Ovary (tissue), 9 donors: Measurements from ENCODE around the gene ADAM30. TPM values are rescaled to one million over a fixed set of nuclear protein-coding genes. Genes with fewer than 3 reads are reported as not detected.
"Not testable (repeated sequence)": the region's sequence is repeated elsewhere in the genome, so short reads cannot be mapped to it uniquely, and the experiment has no call there.

Experiments used
- DNase-seq, 5 donors: peaks; one replicate each; pipeline ENCODE4 v3.0.0-alpha.2; 2019 to 2020
- H3K27ac ChIP-seq, 2 donors: fragments of 200-600 bp; one replicate each; pipeline versions ENCODE4 v1.5.1 to v1.8.0; 2019 to 2022
- H3K27me3 ChIP-seq: fragments of 200-600 bp; one replicate; pipeline ENCODE4 v1.8.0; 2022
- H3K36me3 ChIP-seq: fragments of 200-600 bp; sonication (generic); one replicate; pipeline ENCODE4 v1.5.1; 2019
- H3K4me1 ChIP-seq: one replicate; pipeline ENCODE4 v1.8.1; 2013; ENCODE audit warnings: mild to moderate bottlenecking, moderate library complexity; ENCODE audit not compliant: insufficient read depth
- H3K4me3 ChIP-seq: fragments of 200-600 bp; sonication (generic); one replicate; pipeline ENCODE4 v1.5.1; 2017
- H3K9me3 ChIP-seq, 2 donors: fragments of 200-600 bp in 1 of 2; sonication (generic) in 1 of 2; one replicate each; pipeline versions ENCODE4 v1.5.1 to v1.8.1; 2013 to 2019; ENCODE audit warnings: mild to moderate bottlenecking in 1 of 2, moderate library complexity in 1 of 2
- CTCF ChIP-seq, 3 donors: fragments of 450-650 bp in 2 of 3; fragments of 200-600 bp in 1 of 3; IDR thresholded peaks; one replicate each; pipeline versions ENCODE4 v1.5.1 to v1.8.0; 2016 to 2022; ENCODE audit warnings: antibody characterized with exemption in 3 of 3, mild to moderate bottlenecking in 1 of 3
- EP300 ChIP-seq: sonication (generic); formaldehyde crosslinking; IDR thresholded peaks from one replicate; pipeline ENCODE4 v1.6.1; 2017; ENCODE audit warnings: antibody characterized with exemption
- POLR2A ChIP-seq: fragments of 450-650 bp; IDR thresholded peaks from one replicate; pipeline ENCODE4 v1.6.1; 2017; ENCODE audit warnings: antibody characterized with exemption, mild to moderate bottlenecking, moderate library complexity
- WGBS, 3 donors: extraction: QIAGEN DNeasy Blood & Tissue Kit in 1 of 3; methylation state at CpG; one replicate each; pipeline versions ENCODE4 v1.1.5 to v1.1.7; 2013 to 2017; 5-methylcytosine and 5-hydroxymethylcytosine counted together
- intact Hi-C, 4 donors: fragments of 100-400 bp; cut with DNase I; formaldehyde crosslinking; loops; one replicate each; pipeline versions ENCODE4 v1.11.0 to v1.15.1; 2022 to 2023
- polyA plus RNA-seq, 2 donors: library from polyadenylated mRNA; stranded (reverse); fragments of 200-250 nt in 1 of 2; fragments of 350-450 nt in 1 of 2; fragmentation: Illumina TruSeq in 1 of 2; extraction: RNeasy Lipid Tissue Mini Kit (QIAGEN cat#74804) in 1 of 2; gene quantifications; one replicate each; pipeline ENCODE4 v1.2.3, GENCODE V29; 2013 to 2014
- total RNA-seq, 7 donors: library from RNA; depleted of rRNA in 2 of 7; stranded (reverse); fragments of >200 nt in 2 of 7; fragmentation: NEBNext Ultra II Directional in 3 of 7; extraction: Animal tissue kit (Norgen Biotek cat#: 25700) in 3 of 7; gene quantifications; one replicate each; pipeline versions ENCODE4 v1.1.0 to v1.2.4, GENCODE V29; 2016 to 2023
- donor health status: DM: no; HTN: no; CAD: no; lungs with moderate emphysema.
- donor health status: DM: no; HTN: no; CAD: no.
- donor health status: Bipolar disorder and iron deficiency.
- donor health status: DM: yes; HTN: yes; CAD: no.
- donor health status: DM: no; HTN: no; CAD: no.
- donor health status: DM: yes; HTN: yes; CAD: no.

The ADAM30 gene
- total and polyA plus RNA-seq, 9 donors: not detected

GRCh38 chr1:119859647-119860046 is 36.7 kb downstream of the ADAM30 start:
- no peak for DNase-seq
- intact Hi-C loops: no loop called here
- H3K27ac ChIP-seq: no peak overlapping the region
- H3K36me3 ChIP-seq: no peaks in the 10 kb centered on the region
- no peaks in the 10 kb centered on the region for H3K4me1 ChIP-seq
- no peak for TF ChIP-seq CTCF (IDR thresholded peaks at IDR 0.05)
- TF ChIP-seq POLR2A: no peak
- TF ChIP-seq EP300: no peak
- H3K9me3 ChIP-seq: no peaks in the 10 kb centered on the region
- no peaks in the 10 kb centered on the region for H3K27me3 ChIP-seq
- H3K4me3 ChIP-seq: no peak overlapping the region
- 43 to 48% (median 48%) methylated on average over 4 of the region's 4 CpGs for WGBS, 3 donors

- H3K4me3 ChIP-seq, H3K27ac ChIP-seq, H3K36me3 ChIP-seq, H3K9me3 ChIP-seq, H3K4me1 ChIP-seq, intact Hi-C loops, DNase-seq, H3K27me3 ChIP-seq: not testable (repeated sequence)
- 76 to 80% (median 76%) methylated on average over 4 of the region's 4 CpGs for WGBS, 3 donors
Observed at GRCh38 chr1:119858556-119859214, 37.6 kb downstream of the ADAM30 start.

- no peak overlapping the region for H3K27ac ChIP-seq
- 31 to 51% (median 32%) methylated on average over 2 of the region's 2 CpGs for WGBS, 3 donors
- no peaks in the 10 kb centered on the region for H3K36me3 ChIP-seq
- H3K4me3 ChIP-seq: no peak overlapping the region
- TF ChIP-seq CTCF (IDR thresholded peaks at IDR 0.05): no peak
- no peak for TF ChIP-seq POLR2A
- TF ChIP-seq EP300: no peak
- H3K4me1 ChIP-seq: no peaks in the 10 kb centered on the region
- no peaks in the 10 kb centered on the region for H3K9me3 ChIP-seq
- intact Hi-C loops: no loop called here
- no peaks in the 10 kb centered on the region for H3K27me3 ChIP-seq
- no peak for DNase-seq
Observed at GRCh38 chr1:119858126-119858525, 38.2 kb downstream of the ADAM30 start.

DNA sequence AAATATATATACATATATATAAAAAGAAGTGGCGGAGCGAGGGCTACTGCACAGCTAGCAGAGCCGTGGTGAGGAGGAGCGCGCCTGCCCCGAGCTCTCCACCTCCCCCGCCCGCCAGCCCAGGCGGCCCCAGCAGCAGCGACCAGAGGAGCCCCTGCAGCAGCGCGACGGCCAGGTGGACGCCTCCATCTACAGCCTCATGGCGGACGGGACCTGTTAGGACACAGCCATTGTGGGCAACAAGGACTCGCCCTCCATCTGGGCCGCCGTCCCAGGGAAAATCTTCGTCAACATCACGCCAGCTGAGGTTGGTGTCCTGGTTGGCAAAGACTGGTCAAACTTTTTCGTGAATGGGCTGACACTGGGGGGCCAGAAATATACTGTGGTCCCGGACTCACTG is 43.2 kb downstream of the ADAM30 start:
- no peak for TF ChIP-seq EP300
- no peak for TF ChIP-seq POLR2A
- no peak for TF ChIP-seq CTCF (IDR thresholded peaks at IDR 0.05)
- intact Hi-C loops: no loop called here
- no peaks in the 10 kb centered on the region for H3K27me3 ChIP-seq
- no peaks in the 10 kb centered on the region for H3K4me1 ChIP-seq
- H3K4me3 ChIP-seq: no peak overlapping the region
- WGBS, 3 donors: 93 to 96% (median 94%) methylated on average over 23 of the region's 23 CpGs
- H3K36me3 ChIP-seq: no peaks in the 10 kb centered on the region
- no peak overlapping the region for H3K27ac ChIP-seq
- no peaks in the 10 kb centered on the region for H3K9me3 ChIP-seq
- no peak for DNase-seq

- intact Hi-C loops, H3K27me3 ChIP-seq, H3K9me3 ChIP-seq, H3K27ac ChIP-seq, H3K4me1 ChIP-seq, H3K36me3 ChIP-seq, H3K4me3 ChIP-seq, DNase-seq: not testable (repeated sequence)
- 56 to 62% (median 59%) methylated on average over 6 of the region's 6 CpGs for WGBS, 3 donors
Observed at GRCh38 chr1:119844206-119844605, 52.1 kb downstream of the ADAM30 start.

Other genes with a start within 250 kb of the ADAM30 start
- 1 to 10 TPM; 3.0 to 9.1 (median 6.7) TPM for gene ZNF697, start 248.2 kb downstream of the ADAM30 start, total RNA-seq
- 1 to 10 TPM; 3.6 to 6.2 TPM for gene ZNF697, start 248.2 kb downstream of the ADAM30 start, polyA plus RNA-seq
- gene PHGDH, start 184.6 kb downstream of the ADAM30 start, total RNA-seq: 100 to 1,000 TPM in 3 of 7 donors, 10 to 100 TPM in 4; 34.1 to 488 (median 61.6) TPM
- 10 to 100 TPM; 62.8 to 68.2 TPM for gene PHGDH, start 184.6 kb downstream of the ADAM30 start, polyA plus RNA-seq
- gene HMGCS2, start 127.6 kb downstream of the ADAM30 start, total RNA-seq: 1 to 10 TPM in 1 of 7 donors, under 1 TPM in 4, not detected in 2; 0.12 to 1.7 (median 0.48) TPM
- under 1 TPM; 0.15 to 0.17 TPM for gene HMGCS2, start 127.6 kb downstream of the ADAM30 start, polyA plus RNA-seq
- gene REG4, start 85.1 kb downstream of the ADAM30 start, total RNA-seq: 1 to 10 TPM in 1 of 7 donors, under 1 TPM in 1, not detected in 5; 0.36 to 2.4 TPM
- gene REG4, start 85.1 kb downstream of the ADAM30 start, polyA plus RNA-seq: not detected
- 100 to 1,000 TPM in 5 of 7 donors, 10 to 100 TPM in 2; 52.3 to 149 (median 119) TPM for gene NOTCH2, start 173.1 kb upstream of the ADAM30 start, total RNA-seq
- gene NOTCH2, start 173.1 kb upstream of the ADAM30 start, polyA plus RNA-seq: 10 to 100 TPM; 21.3 to 70.6 TPM